Pancreas (tissue), 10 donors: ENCODE results near the gene ATP2C2. TPM values are rescaled to one million over a fixed set of nuclear protein-coding genes. Genes with fewer than 3 reads are reported as not detected.

Experiments used
- ATAC-seq, 4 donors: fragments of 200-7000 bp; cut with Tn5 transposase; one replicate each; pipeline versions ENCODE4 v1.8.0 to v1.9.1; 2020; ENCODE audit warnings: mild to moderate bottlenecking in 4 of 4, moderate library complexity in 4 of 4
- DNase-seq, 6 donors: peaks; one replicate each; pipeline ENCODE4 v3.0.0-alpha.2; 2020
- FAIRE-seq: peaks from 2 replicates; lab custom pipeline; 2012; peaks lifted over from hg19 to GRCh38; lab: Jason Lieb, UNC
- H3K27ac ChIP-seq, 4 donors: fragments of 200-600 bp; sonication (generic); 1 replicate in 3 of 4; 2 replicates in 1 of 4; pipeline versions ENCODE4 v1.5.0 to v1.8.0; 2020
- H3K27me3 ChIP-seq, 4 donors: fragments of 200-600 bp; one replicate each; pipeline ENCODE4 v1.8.0; 2021
- H3K36me3 ChIP-seq, 3 donors: fragments of 200-600 bp; sonication (generic) in 1 of 3; one replicate each; pipeline versions ENCODE4 v1.5.0 to v1.8.0; 2020 to 2021
- H3K4me1 ChIP-seq, 3 donors: fragments of 200-600 bp; one replicate each; pipeline ENCODE4 v1.8.0; 2021
- H3K4me3 ChIP-seq, 4 donors: fragments of 200-600 bp; sonication (generic) in 2 of 4; one replicate each; pipeline versions ENCODE4 v1.5.0 to v1.8.0; 2020 to 2021
- H3K9me3 ChIP-seq, 4 donors: fragments of 200-600 bp; one replicate each; pipeline ENCODE4 v1.8.0; 2021
- WGBS, 2 donors: extraction: QIAGEN DNeasy Blood & Tissue Kit; methylation state at CpG; one replicate each; pipeline ENCODE4 v1.1.7; 2013; 5-methylcytosine and 5-hydroxymethylcytosine counted together
- intact Hi-C, 3 donors: fragments of 100-400 bp; cut with DNase I; formaldehyde crosslinking; loops; one replicate each; pipeline versions ENCODE4 v1.11.1 to v1.14.2; 2022
- polyA plus RNA-seq, 2 donors: library from polyadenylated mRNA; stranded (reverse); fragments of 200-250 nt; gene quantifications; one replicate each; pipeline ENCODE4 v1.2.3, GENCODE V29; 2013
- total RNA-seq, 6 donors: library from RNA; stranded (reverse); fragmentation: NEBNext Ultra II Directional in 4 of 6; extraction: Animal tissue kit (Norgen Biotek cat#: 25700) in 4 of 6; gene quantifications; one replicate each; pipeline versions ENCODE4 v1.2.1 to v1.2.4, GENCODE V29; 2021 to 2023
- TF ChIP-seq, protein P1 (sequence below), 4 donors: fragments of 200-600 bp; sonication (generic) in 3 of 4; IDR thresholded peaks; one replicate each; pipeline versions ENCODE4 v1.5.0 to v1.8.0; 2021; ENCODE audit warnings: antibody characterized with exemption in 4 of 4
- donor health status: healthy with polysubstance abuse.
- donor health status: DM: no; HTN: no; CAD: no; lungs with moderate emphysema.
- donor health status: DM: no; HTN: no; CAD: no.
- donor health status: control.
- donor health status: control.
- donor health status: Bipolar disorder and iron deficiency.
- donor health status: DM: yes; HTN: yes; CAD: no.
- donor health status: DM: no; HTN: no; CAD: no.
- donor health status: DM: no; HTN: no; CAD: no.
- donor health status: DM: yes; HTN: yes; CAD: no.

ATP2C2 gene
- total and polyA plus RNA-seq, 8 donors: 0.47 to 6.3 (median 2.2) TPM

DNA sequence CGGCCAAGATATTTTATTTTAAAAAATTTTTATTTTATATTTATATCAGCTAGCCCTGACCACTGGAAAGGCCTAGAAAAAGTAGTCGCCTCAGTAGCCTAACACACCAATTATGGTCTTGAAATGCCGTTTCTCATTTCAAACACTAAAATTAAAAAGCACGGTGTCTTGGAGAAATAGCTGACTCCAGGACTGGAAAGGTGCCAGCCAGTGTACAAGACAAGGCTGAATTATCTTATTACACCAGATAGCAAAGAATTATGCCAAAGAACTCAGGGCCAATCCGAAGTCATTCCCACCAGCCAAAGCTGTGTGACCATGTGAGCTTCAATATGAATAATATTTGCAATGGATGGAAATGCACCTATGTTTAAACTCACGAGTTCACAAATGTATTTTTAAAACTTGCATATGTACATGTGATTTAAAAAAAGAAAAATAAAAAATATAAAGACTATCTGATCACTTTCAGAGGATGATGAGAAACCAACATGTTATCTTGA is 19.9 kb upstream of the ATP2C2 start:
- DNase-seq (no peak), FAIRE-seq (no peak)

DNA sequence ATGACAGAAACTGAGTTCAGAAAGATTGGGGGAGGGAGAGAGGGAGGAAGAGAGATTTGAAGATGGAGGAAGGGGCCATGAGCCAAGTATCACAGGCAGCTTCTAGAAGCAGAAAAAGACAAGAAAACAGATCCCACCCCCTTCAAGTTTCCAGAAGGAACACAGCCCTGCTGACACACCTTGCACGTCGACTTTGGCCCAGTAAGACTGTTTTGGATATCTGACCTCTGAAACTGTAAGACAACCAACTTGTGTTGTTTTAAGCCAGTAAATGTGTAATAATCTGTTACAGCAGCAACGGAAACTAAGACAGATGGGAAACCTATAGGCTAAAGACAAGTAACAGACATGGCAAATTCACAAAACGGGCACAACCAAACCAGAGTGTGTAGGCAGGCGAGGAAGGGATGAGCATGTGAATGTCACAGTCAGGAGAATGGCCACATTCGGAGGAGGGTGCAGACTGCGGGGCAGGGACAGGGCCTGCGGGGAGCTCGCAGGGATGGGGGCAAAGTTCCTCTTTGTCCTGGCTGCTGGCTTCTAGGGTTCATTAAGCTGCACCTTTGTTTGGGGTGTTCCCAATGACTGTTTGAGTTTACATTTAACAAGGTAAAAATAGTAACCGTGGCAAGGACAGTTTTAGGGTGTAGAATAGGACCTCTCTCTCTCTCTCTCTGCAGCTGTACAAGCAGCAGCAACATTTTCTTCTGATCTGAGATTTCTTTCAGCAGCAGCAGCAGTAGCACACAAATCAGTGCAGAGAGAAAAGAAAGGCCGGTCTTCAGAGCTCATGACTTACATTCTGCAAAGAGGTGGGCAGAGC is 18.3 kb upstream of the ATP2C2 start:
- ATAC-seq (no peak), DNase-seq (no peak), FAIRE-seq (no peak)
- H3K27me3 ChIP-seq: no peaks in the 10 kb centered on the region
- H3K36me3 ChIP-seq: no peaks in the 10 kb centered on the region
- no peaks in the 10 kb centered on the region for H3K4me1 ChIP-seq
- TF ChIP-seq, protein P1, sequence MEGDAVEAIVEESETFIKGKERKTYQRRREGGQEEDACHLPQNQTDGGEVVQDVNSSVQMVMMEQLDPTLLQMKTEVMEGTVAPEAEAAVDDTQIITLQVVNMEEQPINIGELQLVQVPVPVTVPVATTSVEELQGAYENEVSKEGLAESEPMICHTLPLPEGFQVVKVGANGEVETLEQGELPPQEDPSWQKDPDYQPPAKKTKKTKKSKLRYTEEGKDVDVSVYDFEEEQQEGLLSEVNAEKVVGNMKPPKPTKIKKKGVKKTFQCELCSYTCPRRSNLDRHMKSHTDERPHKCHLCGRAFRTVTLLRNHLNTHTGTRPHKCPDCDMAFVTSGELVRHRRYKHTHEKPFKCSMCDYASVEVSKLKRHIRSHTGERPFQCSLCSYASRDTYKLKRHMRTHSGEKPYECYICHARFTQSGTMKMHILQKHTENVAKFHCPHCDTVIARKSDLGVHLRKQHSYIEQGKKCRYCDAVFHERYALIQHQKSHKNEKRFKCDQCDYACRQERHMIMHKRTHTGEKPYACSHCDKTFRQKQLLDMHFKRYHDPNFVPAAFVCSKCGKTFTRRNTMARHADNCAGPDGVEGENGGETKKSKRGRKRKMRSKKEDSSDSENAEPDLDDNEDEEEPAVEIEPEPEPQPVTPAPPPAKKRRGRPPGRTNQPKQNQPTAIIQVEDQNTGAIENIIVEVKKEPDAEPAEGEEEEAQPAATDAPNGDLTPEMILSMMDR (IDR thresholded peaks at IDR 0.05): no peak
- no peak overlapping the region for H3K4me3 ChIP-seq
- no peaks in the 10 kb centered on the region for H3K9me3 ChIP-seq
- H3K27ac ChIP-seq: no peak overlapping the region
- 72 to 73% methylated on average over 11 of the region's 11 CpGs for WGBS, 2 donors
- intact Hi-C loops: no loop called here

More for the DNA sequence above, 19.9 kb upstream of the ATP2C2 start:
- Histone ChIP-seq H3K27me3 (no peaks in the 10 kb centered on the region), H3K4me3 (no peak overlapping the region), H3K27ac (no peak overlapping the region), H3K4me1 (no peaks in the 10 kb centered on the region), H3K36me3 (no peaks in the 10 kb centered on the region), H3K9me3 (no peaks in the 10 kb centered on the region)
- 57 to 74% methylated on average over 6 of the region's 6 CpGs for whole genome bisulfite sequencing, 2 donors
- ATAC-seq: no peak
- TF ChIP-seq, protein P1 (IDR thresholded peaks at IDR 0.05): no peak
- intact Hi-C loops: no loop called here

DNA sequence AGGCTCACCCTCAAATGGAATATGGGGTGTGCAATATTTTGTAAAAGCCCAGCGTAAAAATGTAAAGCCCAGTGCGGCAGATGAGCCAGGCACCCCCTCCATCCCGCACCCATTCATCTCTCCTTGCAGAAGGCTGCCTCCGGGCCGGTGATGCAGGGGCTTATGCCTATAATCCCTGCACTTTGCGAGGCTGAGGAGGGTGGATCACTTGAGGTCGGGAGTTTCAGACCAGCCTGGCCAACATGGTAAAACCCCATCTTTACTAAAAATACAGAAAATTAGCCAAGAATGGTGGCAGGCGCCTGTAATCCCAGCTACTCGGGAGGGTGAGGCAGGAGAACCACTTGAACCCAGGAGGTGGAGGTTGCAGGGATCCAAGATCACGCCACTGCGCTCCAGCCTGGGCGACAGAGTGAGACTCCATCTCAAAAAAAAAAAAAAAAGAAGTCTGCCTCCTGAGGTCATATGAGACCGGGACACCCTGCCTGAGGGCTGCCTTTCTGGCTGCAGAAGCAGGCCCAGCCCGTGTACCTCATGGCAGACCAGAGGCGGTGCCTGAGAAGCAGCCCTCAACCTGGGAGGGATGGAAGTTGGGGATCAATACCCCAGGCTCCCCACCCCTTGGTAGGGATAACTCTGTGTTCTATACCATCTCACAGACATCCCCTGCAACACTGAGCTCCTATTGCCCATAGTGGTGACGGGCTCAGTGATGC is 17.5 kb upstream of the ATP2C2 start:
- H3K27me3 ChIP-seq: no peaks in the 10 kb centered on the region
- TF ChIP-seq, protein P1 (IDR thresholded peaks at IDR 0.05): no peak
- H3K4me3 ChIP-seq: no peak overlapping the region
- intact Hi-C loops: no loop called here
- DNase-seq (no peak), FAIRE-seq (no peak), ATAC-seq (no peak)
- no peaks in the 10 kb centered on the region for H3K36me3 ChIP-seq
- H3K9me3 ChIP-seq: no peaks in the 10 kb centered on the region
- 71 to 83% methylated on average over 14 to 16 of the region's 16 CpGs for WGBS, 2 donors
- H3K4me1 ChIP-seq: no peaks in the 10 kb centered on the region
- H3K27ac ChIP-seq: no peak overlapping the region

DNA sequence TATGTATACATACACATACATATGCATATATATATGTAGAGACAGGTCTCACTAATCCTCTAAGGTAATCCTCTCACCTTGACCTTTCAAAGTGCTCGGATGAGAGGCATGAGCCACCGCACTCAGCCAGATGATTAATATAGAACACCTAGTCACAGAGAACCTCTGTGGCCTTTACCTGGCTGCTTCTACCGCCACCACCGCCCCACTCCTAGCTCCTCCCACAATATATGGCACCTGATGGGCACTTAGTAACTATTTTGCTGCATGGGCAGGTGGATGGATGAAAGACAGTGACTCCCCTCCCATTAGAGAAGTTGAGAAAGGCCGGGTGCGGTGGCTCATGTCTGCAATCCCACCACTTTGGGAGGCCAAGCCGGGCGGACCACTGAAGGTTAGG is 16.7 kb upstream of the ATP2C2 start:
- 79 to 85% methylated on average over 8 of the region's 8 CpGs for WGBS, 2 donors
- Histone ChIP-seq H3K4me3 (no peak overlapping the region), H3K9me3 (no peaks in the 10 kb centered on the region), H3K27ac (no peak overlapping the region), H3K27me3 (no peaks in the 10 kb centered on the region), H3K4me1 (no peaks in the 10 kb centered on the region), H3K36me3 (no peaks in the 10 kb centered on the region)
- TF ChIP-seq, protein P1 (IDR thresholded peaks at IDR 0.05): no peak
- ATAC-seq (no peak), DNase-seq (no peak), FAIRE-seq (no peak)
- intact Hi-C loops: no loop called here
